Mesenchymal stem cell (in vitro differentiated cells and primary cell): ENCODE results near the gene MRM2.

Experiments
- DNase-seq: peaks from one replicate; pipeline ENCODE4 v3.0.0-alpha.2; 2013
- H2AFZ ChIP-seq: one replicate; pipeline ENCODE4 v1.6.1; 2013; ENCODE audit warnings: low read depth, mild to moderate bottlenecking, control low read depth, inconsistent platforms, low read length, moderate library complexity
- H2AK5ac ChIP-seq: 2 replicates; pipeline ENCODE4 v1.6.1; 2013; ENCODE audit warnings: low read length, moderate library complexity, mild to moderate bottlenecking, inconsistent platforms; ENCODE audit not compliant: severe bottlenecking
- H2BK120ac ChIP-seq: one replicate; pipeline ENCODE4 v1.6.1; 2013; ENCODE audit warnings: low read depth, mild to moderate bottlenecking, inconsistent platforms, low read length, moderate library complexity
- H2BK12ac ChIP-seq, 2 experiments: one replicate each; pipeline ENCODE4 v1.6.1; 2013; ENCODE audit warnings: inconsistent platforms in 2 of 2, low read length in 2 of 2, mild to moderate bottlenecking in 2 of 2, moderate library complexity in 2 of 2, control low read depth in 1 of 2
- H2BK15ac ChIP-seq: one replicate; pipeline ENCODE4 v1.6.1; 2013; ENCODE audit warnings: mild to moderate bottlenecking, low read depth, inconsistent platforms; ENCODE audit not compliant: poor library complexity, severe bottlenecking
- H2BK5ac ChIP-seq: 2 replicates; pipeline ENCODE4 v1.6.1; 2013; ENCODE audit warnings: low read depth, mild to moderate bottlenecking, low read length, control low read depth, inconsistent platforms; ENCODE audit not compliant: poor library complexity, severe bottlenecking
- H3K14ac ChIP-seq, 2 experiments: one replicate each; pipeline ENCODE4 v1.6.1; 2013; ENCODE audit warnings: inconsistent platforms in 2 of 2, low read length in 2 of 2, control low read depth in 1 of 2, mild to moderate bottlenecking in 1 of 2, moderate library complexity in 1 of 2
- H3K18ac ChIP-seq, 2 experiments: one replicate each; pipeline ENCODE4 v1.6.1; 2013; ENCODE audit warnings: inconsistent platforms in 2 of 2, low read length in 2 of 2, control low read depth in 1 of 2, low read depth in 1 of 2, mild to moderate bottlenecking in 1 of 2
- H3K23ac ChIP-seq, 2 experiments: one replicate each; pipeline ENCODE4 v1.6.1; 2013; ENCODE audit warnings: inconsistent platforms in 2 of 2, low read length in 2 of 2, mild to moderate bottlenecking in 2 of 2, moderate library complexity in 2 of 2, control low read depth in 1 of 2
- H3K27ac ChIP-seq: 2 replicates; pipeline ENCODE4 v1.5.1; 2013; ENCODE audit warnings: mild to moderate bottlenecking, moderate library complexity, low read length, control low read depth, inconsistent platforms; ENCODE audit not compliant: poor library complexity, severe bottlenecking
- H3K27me3 ChIP-seq, 2 experiments: 2 replicates each; pipeline versions ENCODE4 v1.6.1 to v1.7.0; 2013; ENCODE audit warnings: low read length in 2 of 2, mild to moderate bottlenecking in 2 of 2, moderate library complexity in 2 of 2, control low read depth in 1 of 2, inconsistent platforms in 1 of 2; ENCODE audit not compliant: control insufficient read depth in 1 of 2, insufficient read depth in 1 of 2
- H3K36me3 ChIP-seq, 2 experiments: 2 replicates each; pipeline versions ENCODE4 v1.6.1 to v1.7.0; 2013; ENCODE audit warnings: low read length in 2 of 2, control low read depth in 1 of 2, inconsistent platforms in 1 of 2, low read depth in 1 of 2, mild to moderate bottlenecking in 1 of 2; ENCODE audit not compliant: insufficient read depth in 2 of 2, control insufficient read depth in 1 of 2
- H3K4ac ChIP-seq, 2 experiments: one replicate each; pipeline ENCODE4 v1.6.1; 2013; ENCODE audit warnings: inconsistent platforms in 2 of 2, low read length in 2 of 2, mild to moderate bottlenecking in 2 of 2, moderate library complexity in 2 of 2, control low read depth in 1 of 2, low read depth in 1 of 2
- H3K4me1 ChIP-seq: 2 replicates; pipeline ENCODE4 v1.6.1; 2013; ENCODE audit warnings: low read depth, low read length, control low read depth; ENCODE audit not compliant: control insufficient read depth, insufficient read depth
- H3K4me2 ChIP-seq: 2 replicates; pipeline ENCODE4 v1.6.1; 2013; ENCODE audit warnings: low read length, mild to moderate bottlenecking, inconsistent platforms; ENCODE audit not compliant: poor library complexity, severe bottlenecking
- H3K4me3 ChIP-seq, 2 experiments: 2 replicates each; pipeline versions ENCODE4 v1.5.1 to v1.7.0; 2013; ENCODE audit warnings: low read length in 2 of 2, mild to moderate bottlenecking in 2 of 2, control low read depth in 1 of 2, low read depth in 1 of 2; ENCODE audit not compliant: insufficient read depth in 1 of 2
- H3K79me1 ChIP-seq: replicated peaks from 2 replicates; pipeline ENCODE4 v1.6.1; 2013; ENCODE audit warnings: mild to moderate bottlenecking, control low read depth, low read length, inconsistent platforms; ENCODE audit not compliant: poor library complexity, severe bottlenecking
- H3K9ac ChIP-seq: 2 replicates; pipeline ENCODE4 v1.7.0; 2013; ENCODE audit warnings: mild to moderate bottlenecking, low read length, moderate library complexity
- H3K9me3 ChIP-seq: 2 replicates; pipeline ENCODE4 v1.7.0; 2013; ENCODE audit warnings: mild to moderate bottlenecking, low read length; ENCODE audit not compliant: control insufficient read depth
- H4K8ac ChIP-seq: one replicate; pipeline ENCODE4 v1.6.1; 2013; ENCODE audit warnings: inconsistent platforms, mild to moderate bottlenecking, low read length, moderate library complexity
- H4K91ac ChIP-seq: one replicate; pipeline ENCODE4 v1.6.1; 2013; ENCODE audit warnings: mild to moderate bottlenecking, low read length, inconsistent platforms
- WGBS: methylation state at CpG from one replicate; pipeline ENCODE4 v1.1.7; 2013; ENCODE audit warnings: mixed read lengths; 5-methylcytosine and 5-hydroxymethylcytosine counted together

MRM2 gene

DNA sequence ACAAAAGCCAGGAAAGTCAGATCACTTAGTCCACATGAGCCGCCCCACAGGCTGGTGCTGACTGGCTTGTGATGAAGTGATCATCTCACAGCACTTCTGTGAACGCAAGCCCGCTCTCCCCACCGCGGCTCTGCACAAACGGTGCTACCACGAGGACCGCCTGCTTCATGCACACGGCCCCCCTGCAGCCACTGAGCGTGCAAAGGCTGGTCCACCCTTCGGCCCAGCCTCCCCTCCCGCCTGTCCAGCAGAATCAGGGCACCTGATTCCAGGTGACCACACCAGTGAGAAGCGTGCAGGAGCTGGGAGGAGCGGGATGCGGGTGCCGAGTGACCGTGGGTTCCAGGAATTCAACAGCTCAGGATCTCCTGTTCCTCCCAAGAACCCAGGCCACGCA lies 41.4 kb downstream of the MRM2 start:
- Histone ChIP-seq H2BK12ac (no peak overlapping the region), H2AFZ (no peak overlapping the region), H3K9ac (no peak overlapping the region), H3K79me1 (peaks cover 51% of the 10 kb centered on the region), H3K23ac (no peak overlapping the region), H3K9me3 (no peaks in the 10 kb centered on the region), H2BK5ac (no peak overlapping the region), H3K4me3 (no peak overlapping the region), H2AK5ac (no peak overlapping the region), H2BK120ac (no peak overlapping the region), H2BK15ac (no peak overlapping the region), H3K18ac (no peak overlapping the region), H3K4me2 (no peak overlapping the region), H3K4me1 (peaks cover 18% of the 10 kb centered on the region), H3K27ac (no peak overlapping the region), H3K36me3 (peaks cover 24 to 68% of the 10 kb centered on the region in 2 experiments), H4K8ac (no peak overlapping the region), H4K91ac (no peak overlapping the region), H3K27me3 (no peaks in the 10 kb centered on the region), H3K14ac (no peak overlapping the region), H3K4ac (no peak overlapping the region)
- WGBS: 95% methylated on average over 18 of the region's 18 CpGs
- DNase-seq: no peak

DNA sequence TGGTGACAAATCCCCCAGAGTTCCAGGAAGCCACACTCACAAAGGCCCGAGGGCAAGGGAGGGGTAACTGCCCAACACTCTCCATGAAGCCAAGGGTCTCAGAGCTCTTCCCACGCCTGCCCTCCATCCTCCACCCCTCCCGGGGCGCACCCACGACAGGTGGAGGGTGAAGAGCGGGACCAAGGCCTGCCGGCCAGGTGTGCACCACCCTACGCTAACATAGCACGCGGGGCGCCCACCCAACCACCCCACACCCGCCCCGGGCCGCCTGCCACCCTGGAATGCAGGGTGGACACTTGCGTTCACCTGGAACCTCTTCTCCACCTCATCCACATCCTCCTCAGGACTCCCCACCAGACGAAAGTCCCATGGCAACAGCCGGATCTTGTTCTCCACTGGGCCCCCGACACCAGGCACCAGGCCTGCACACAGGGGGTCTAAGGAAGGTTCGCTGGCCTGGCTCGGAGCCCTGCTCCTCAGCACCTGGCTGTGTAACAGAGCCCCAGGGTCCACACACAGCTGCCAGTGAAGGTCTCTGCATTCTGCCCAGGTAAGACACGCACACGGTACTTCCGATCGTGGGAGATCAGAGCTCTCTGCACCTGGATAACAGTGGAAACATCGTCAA lies 41.9 kb downstream of the MRM2 start:
- Histone ChIP-seq H4K91ac (no peak overlapping the region), H2BK12ac (no peak overlapping the region), H2AK5ac (no peak overlapping the region), H3K4me2 (no peak overlapping the region), H3K4ac (no peak overlapping the region), H2BK5ac (no peak overlapping the region), H3K4me1 (peaks cover 13% of the 10 kb centered on the region), H3K23ac (no peak overlapping the region), H3K14ac (no peak overlapping the region), H2BK15ac (no peak overlapping the region), H3K27ac (no peak overlapping the region), H3K18ac (no peak overlapping the region), H3K9ac (no peak overlapping the region), H3K9me3 (peaks cover 4% of the 10 kb centered on the region), H4K8ac (no peak overlapping the region), H3K27me3 (no peaks in the 10 kb centered on the region), H3K4me3 (no peak overlapping the region), H2AFZ (no peak overlapping the region), H3K79me1 (peaks cover 52% of the 10 kb centered on the region), H2BK120ac (no peak overlapping the region), H3K36me3 (peaks cover 26 to 71% of the 10 kb centered on the region in 2 experiments)
- DNase-seq: no peak
- WGBS: 95% methylated on average over 25 of the region's 25 CpGs

- WGBS: 97% methylated on average over 16 of the region's 16 CpGs
- H3K4ac ChIP-seq: no peak overlapping the region
Observed at GRCh38 chr7:2199528-2199927, 42.5 kb downstream of the MRM2 start.

DNA sequence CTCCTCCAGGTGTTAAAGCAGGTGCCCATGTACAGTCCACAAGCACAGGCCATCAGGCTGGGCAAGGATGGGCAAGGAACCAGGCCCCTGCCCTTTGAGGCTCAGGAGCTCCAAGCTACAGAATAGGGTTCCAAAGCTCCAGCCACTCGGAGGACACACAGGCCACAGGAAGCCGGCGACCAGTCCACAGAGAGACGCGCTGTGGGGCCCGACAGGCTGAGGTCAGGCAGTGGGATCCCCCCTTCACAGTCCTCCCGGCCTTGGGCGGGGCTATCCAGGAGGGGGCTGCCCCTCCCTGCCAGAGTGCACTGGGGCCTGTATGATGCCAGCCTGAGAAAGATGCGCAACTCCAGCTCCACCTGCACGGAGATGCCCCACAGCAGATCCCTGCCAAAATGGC lies 43.2 kb downstream of the MRM2 start:
- Histone ChIP-seq H3K4ac (no peak overlapping the region), H3K4me3 (no peak overlapping the region), H2BK12ac (no peak overlapping the region), H3K4me1 (peaks cover 4% of the 10 kb centered on the region), H4K91ac (no peak overlapping the region), H2AK5ac (no peak overlapping the region), H3K4me2 (no peak overlapping the region), H2AFZ (no peak overlapping the region), H4K8ac (no peak overlapping the region), H3K79me1 (peaks cover 53% of the 10 kb centered on the region), H3K23ac (no peak overlapping the region), H3K18ac (no peak overlapping the region), H3K14ac (no peak overlapping the region), H3K36me3 (peaks cover 26 to 71% of the 10 kb centered on the region in 2 experiments), H2BK15ac (no peak overlapping the region), H3K27ac (no peak overlapping the region), H3K27me3 (no peaks in the 10 kb centered on the region), H3K9me3 (peaks cover 4% of the 10 kb centered on the region), H2BK5ac (no peak overlapping the region), H2BK120ac (no peak overlapping the region), H3K9ac (no peak overlapping the region)
- WGBS: 95% methylated on average over 10 of the region's 10 CpGs
- DNase-seq: no peak

More at GRCh38 chr7:2199528-2199927, 42.5 kb downstream of the MRM2 start:
- no peak overlapping the region for H2AFZ ChIP-seq
- H3K79me1 ChIP-seq: peaks cover 52% of the 10 kb centered on the region
- DNase-seq: no peak
- no peak overlapping the region for H3K23ac ChIP-seq
- H3K4me1 ChIP-seq: peaks cover 10% of the 10 kb centered on the region
- H2BK5ac ChIP-seq: no peak overlapping the region
- H2BK15ac ChIP-seq: no peak overlapping the region
- no peak overlapping the region for H3K4me3 ChIP-seq
- H3K27ac ChIP-seq: no peak overlapping the region
- H2BK12ac ChIP-seq: no peak overlapping the region
- no peak overlapping the region for H4K91ac ChIP-seq
- H4K8ac ChIP-seq: no peak overlapping the region
- no peak overlapping the region for H3K14ac ChIP-seq
- no peak overlapping the region for H3K4me2 ChIP-seq
- peaks cover 4% of the 10 kb centered on the region for H3K9me3 ChIP-seq
- no peak overlapping the region for H2AK5ac ChIP-seq
- no peaks in the 10 kb centered on the region for H3K27me3 ChIP-seq
- no peak overlapping the region for H3K18ac ChIP-seq
- no peak overlapping the region for H2BK120ac ChIP-seq
- peaks cover 26 to 71% of the 10 kb centered on the region in 2 experiments for H3K36me3 ChIP-seq
- H3K9ac ChIP-seq: no peak overlapping the region
